ENCODE data around the gene ELOB. TPM values are rescaled to one million over a fixed set of nuclear protein-coding genes. Genes with fewer than 3 reads are reported as not detected.

The ELOB gene
- total RNA-seq, 1 donor from 2014 or later, result 530 TPM

- H3K27ac ChIP-seq, result no peak overlapping the region
- no peak for DNase-seq (ENCODE audit: extremely low spot score in 2 of 2)
Observed at GRCh38 chr16:2779151-2779920, 2.3 kb upstream of the ELOB start.

GRCh38 chr16:2778630-2778958 is 1.5 kb upstream of the ELOB start:
- H3K27me3 ChIP-seq, result no peaks in the 10 kb centered on the region
- H3K9me3 ChIP-seq, result no peaks in the 10 kb centered on the region
- H3K36me3 ChIP-seq, result peaks cover 0 to 11% of the 10 kb centered on the region in 2 donors
- peak overlapping the region; percentile 99 for H3K4me3 ChIP-seq
- TF ChIP-seq POLR2A (IDR thresholded peaks at IDR 0.05) (no peak), POLR2AphosphoS5 (IDR thresholded peaks at IDR 0.05; ENCODE audit: insufficient read depth in 1 of 2, low read depth in 1 of 2) (no peak)
- TF ChIP-seq, protein P1, sequence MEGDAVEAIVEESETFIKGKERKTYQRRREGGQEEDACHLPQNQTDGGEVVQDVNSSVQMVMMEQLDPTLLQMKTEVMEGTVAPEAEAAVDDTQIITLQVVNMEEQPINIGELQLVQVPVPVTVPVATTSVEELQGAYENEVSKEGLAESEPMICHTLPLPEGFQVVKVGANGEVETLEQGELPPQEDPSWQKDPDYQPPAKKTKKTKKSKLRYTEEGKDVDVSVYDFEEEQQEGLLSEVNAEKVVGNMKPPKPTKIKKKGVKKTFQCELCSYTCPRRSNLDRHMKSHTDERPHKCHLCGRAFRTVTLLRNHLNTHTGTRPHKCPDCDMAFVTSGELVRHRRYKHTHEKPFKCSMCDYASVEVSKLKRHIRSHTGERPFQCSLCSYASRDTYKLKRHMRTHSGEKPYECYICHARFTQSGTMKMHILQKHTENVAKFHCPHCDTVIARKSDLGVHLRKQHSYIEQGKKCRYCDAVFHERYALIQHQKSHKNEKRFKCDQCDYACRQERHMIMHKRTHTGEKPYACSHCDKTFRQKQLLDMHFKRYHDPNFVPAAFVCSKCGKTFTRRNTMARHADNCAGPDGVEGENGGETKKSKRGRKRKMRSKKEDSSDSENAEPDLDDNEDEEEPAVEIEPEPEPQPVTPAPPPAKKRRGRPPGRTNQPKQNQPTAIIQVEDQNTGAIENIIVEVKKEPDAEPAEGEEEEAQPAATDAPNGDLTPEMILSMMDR (IDR thresholded peaks at IDR 0.05), result no peak
- intact Hi-C loops (cut with DNase I), result no loop called here
- peak overlapping the region; percentile 100 for H3K27ac ChIP-seq
- peaks cover 40% of the 10 kb centered on the region for H3K4me1 ChIP-seq
- DNase-seq (ENCODE audit: extremely low spot score in 2 of 2), result no peak

More at GRCh38 chr16:2779151-2779920, 2.3 kb upstream of the ELOB start:
- H3K9me3 ChIP-seq, result no peaks in the 10 kb centered on the region
- H3K36me3 ChIP-seq, result peaks cover 0 to 7% of the 10 kb centered on the region in 2 donors
- peaks cover 36% of the 10 kb centered on the region for H3K4me1 ChIP-seq
- H3K4me3 ChIP-seq, result no peak overlapping the region
- intact Hi-C loops (cut with DNase I), result no loop called here
- no peaks in the 10 kb centered on the region for H3K27me3 ChIP-seq
- TF ChIP-seq POLR2A (IDR thresholded peaks at IDR 0.05), result no peak
- TF ChIP-seq POLR2AphosphoS5 (IDR thresholded peaks at IDR 0.05; ENCODE audit: insufficient read depth in 1 of 2, low read depth in 1 of 2), result no peak
- TF ChIP-seq, protein P1 (IDR thresholded peaks at IDR 0.05), result no peak

GRCh38 chr16:2777903-2778629 is 986 bp upstream of the ELOB start:
- no peaks in the 10 kb centered on the region for H3K9me3 ChIP-seq
- peak overlapping the region; percentile 100 for H3K27ac ChIP-seq
- peaks cover 0 to 11% of the 10 kb centered on the region in 2 donors for H3K36me3 ChIP-seq
- no peak for DNase-seq (ENCODE audit: extremely low spot score in 2 of 2)
- H3K27me3 ChIP-seq, result no peaks in the 10 kb centered on the region
- TF ChIP-seq POLR2AphosphoS5 (IDR thresholded peaks at IDR 0.05; ENCODE audit: insufficient read depth in 1 of 2, low read depth in 1 of 2), result no peak
- intact Hi-C loops (cut with DNase I), result no loop called here
- H3K4me3 ChIP-seq, result peak overlapping the region; percentile 99
- H3K4me1 ChIP-seq, result peaks cover 40% of the 10 kb centered on the region

GRCh38 chr16:2776500-2777139 is 460 bp downstream of the ELOB start:
- Histone ChIP-seq H3K4me1 (peaks cover 45% of the 10 kb centered on the region), H3K4me3 (peak overlapping the region; percentile 99), H3K27ac (peak overlapping the region; percentile 100), H3K27me3 (no peaks in the 10 kb centered on the region), H3K9me3 (no peaks in the 10 kb centered on the region), H3K36me3 (peaks cover 0 to 17% of the 10 kb centered on the region in 2 donors)
- TF ChIP-seq POLR2A (IDR thresholded peaks at IDR 0.05), result no peak
- TF ChIP-seq, protein P1 (IDR thresholded peaks at IDR 0.05), result no peak
- no peak for TF ChIP-seq POLR2AphosphoS5 (IDR thresholded peaks at IDR 0.05; ENCODE audit: insufficient read depth in 1 of 2, low read depth in 1 of 2)
- intact Hi-C loops (cut with DNase I), result no loop called here
- DNase-seq (ENCODE audit: extremely low spot score in 2 of 2), result no peak

DNA sequence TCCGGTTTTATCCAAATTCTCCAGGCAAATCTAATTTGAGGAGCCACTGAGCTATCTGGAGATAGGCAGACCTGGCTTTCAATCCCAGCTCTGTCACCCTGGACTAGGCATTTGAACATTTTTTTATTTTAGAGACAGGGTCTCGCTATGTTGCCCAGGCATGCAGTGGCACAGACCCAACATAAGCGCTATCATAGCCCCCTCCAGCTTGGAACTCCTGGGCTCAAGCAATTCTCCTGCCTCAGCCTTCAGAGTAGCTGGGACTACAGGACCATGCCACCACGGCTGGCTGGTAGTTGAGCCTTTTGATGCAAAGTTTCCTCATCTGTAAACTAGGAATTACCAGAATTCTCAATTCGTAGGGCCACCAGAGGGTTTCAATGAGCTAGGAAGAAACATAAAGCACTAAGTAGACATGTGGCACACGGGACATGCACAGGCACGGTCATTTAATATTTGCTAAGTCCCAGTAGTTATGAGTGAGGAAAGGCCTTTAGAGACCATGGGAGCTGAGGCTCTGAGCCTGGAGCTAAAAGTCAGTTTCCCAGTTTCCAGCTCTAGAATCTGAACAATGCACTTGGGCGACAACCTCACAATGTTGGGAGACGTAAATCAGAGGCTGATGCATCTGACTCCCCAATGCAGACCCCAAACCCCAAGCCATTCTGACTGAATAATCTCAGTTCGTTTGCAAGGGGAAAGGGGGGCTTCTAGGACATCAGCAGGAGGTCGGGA is 1.1 kb downstream of the ELOB start:
- Histone ChIP-seq H3K27me3 (no peaks in the 10 kb centered on the region), H3K27ac (peak overlapping the region; percentile 100), H3K4me3 (peak overlapping the region; percentile 99), H3K36me3 (peaks cover 0 to 24% of the 10 kb centered on the region in 2 donors), H3K9me3 (no peaks in the 10 kb centered on the region), H3K4me1 (peaks cover 52% of the 10 kb centered on the region)
- intact Hi-C loops (cut with DNase I), result no loop called here
- DNase-seq (ENCODE audit: extremely low spot score in 2 of 2), result no peak
- TF ChIP-seq, protein P1 (IDR thresholded peaks at IDR 0.05), result no peak
- TF ChIP-seq POLR2A (IDR thresholded peaks at IDR 0.05) (no peak), POLR2AphosphoS5 (IDR thresholded peaks at IDR 0.05; ENCODE audit: insufficient read depth in 1 of 2, low read depth in 1 of 2) (no peak)
